UCSD-AML1 (cell line): ENCODE data around the gene TMEM132D.

Experiments
- DNase-seq: peaks from one replicate; lab custom pipeline; 2025; ENCODE audit not compliant: unreplicated experiment; lab: John Stamatoyannopoulos, UW

The TMEM132D gene

GRCh38 chr12:129750421-129750820 lies 153.4 kb downstream of the TMEM132D start:
- DNase-seq: no peak

- DNase-seq: no peak
Observed at GRCh38 chr12:129746318-129746717, 157.5 kb downstream of the TMEM132D start.

- no peak for DNase-seq
Observed at GRCh38 chr12:129729170-129729569, 174.7 kb downstream of the TMEM132D start.

GRCh38 chr12:129727100-129727499 lies 176.7 kb downstream of the TMEM132D start:
- DNase-seq: no peak

GRCh38 chr12:129723260-129723659 lies 180.6 kb downstream of the TMEM132D start:
- no peak for DNase-seq

DNA sequence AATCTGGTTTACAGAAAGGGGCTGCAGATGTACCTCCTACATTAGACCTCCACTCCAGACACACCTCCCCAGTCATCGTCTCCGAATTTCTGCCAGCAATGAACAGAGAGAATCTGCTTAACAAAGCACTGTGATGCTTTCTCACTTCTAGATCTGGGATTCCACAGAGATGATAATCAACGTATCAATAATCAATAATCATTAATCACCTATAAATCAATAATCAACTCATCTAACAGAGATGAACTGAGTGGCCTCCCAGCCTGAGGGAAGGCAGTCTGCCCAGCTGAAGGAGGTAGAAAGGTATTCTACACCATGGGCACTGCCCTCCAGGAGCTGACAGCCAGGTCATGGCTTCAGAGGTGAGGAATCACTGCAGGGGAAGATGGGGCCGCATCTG lies 183.2 kb downstream of the TMEM132D start:
- DNase-seq: no peak

DNA sequence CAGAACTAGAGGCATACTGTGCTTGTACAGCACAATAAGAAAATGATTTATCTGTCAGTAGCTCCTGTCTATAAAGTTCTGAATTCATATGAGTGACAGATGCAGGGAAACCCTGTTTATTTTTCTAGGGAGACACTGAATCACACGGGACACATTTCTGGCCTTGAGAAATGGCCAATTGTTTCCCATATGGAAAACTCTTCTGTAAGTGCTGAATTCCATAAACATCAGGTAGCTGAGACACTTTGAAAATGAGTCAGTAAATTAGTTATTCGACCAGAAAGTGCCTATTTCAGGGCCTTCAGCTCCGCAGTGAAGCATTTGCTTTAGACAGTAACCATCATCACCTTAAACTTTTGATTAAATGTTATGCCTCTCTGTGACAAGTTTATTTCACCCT lies 184.4 kb downstream of the TMEM132D start:
- DNase-seq: no peak

DNA sequence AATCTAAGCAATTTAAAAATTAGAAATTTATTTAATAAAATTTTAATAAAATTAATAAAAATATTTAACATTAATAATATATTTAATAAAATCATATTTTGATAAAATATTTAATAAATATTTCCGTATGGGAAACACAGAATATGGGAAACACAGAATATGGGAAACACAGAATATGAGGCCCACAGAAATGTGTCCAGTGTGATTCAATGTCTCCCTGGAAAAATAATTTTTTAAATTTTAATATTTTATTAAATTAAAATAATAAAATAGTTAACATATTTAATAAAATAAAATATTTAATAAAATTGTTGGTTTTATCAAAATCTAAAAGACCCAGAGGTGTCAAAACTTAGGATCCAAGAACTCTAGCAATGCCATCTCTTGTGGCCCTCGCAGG lies 186.4 kb downstream of the TMEM132D start:
- no peak for DNase-seq

GRCh38 chr12:129716825-129717224 lies 187.0 kb downstream of the TMEM132D start:
- DNase-seq: no peak

GRCh38 chr12:129706716-129707115 lies 197.1 kb downstream of the TMEM132D start:
- no peak for DNase-seq

GRCh38 chr12:129704232-129704830 lies 199.5 kb downstream of the TMEM132D start:
- DNase-seq: no peak

DNA sequence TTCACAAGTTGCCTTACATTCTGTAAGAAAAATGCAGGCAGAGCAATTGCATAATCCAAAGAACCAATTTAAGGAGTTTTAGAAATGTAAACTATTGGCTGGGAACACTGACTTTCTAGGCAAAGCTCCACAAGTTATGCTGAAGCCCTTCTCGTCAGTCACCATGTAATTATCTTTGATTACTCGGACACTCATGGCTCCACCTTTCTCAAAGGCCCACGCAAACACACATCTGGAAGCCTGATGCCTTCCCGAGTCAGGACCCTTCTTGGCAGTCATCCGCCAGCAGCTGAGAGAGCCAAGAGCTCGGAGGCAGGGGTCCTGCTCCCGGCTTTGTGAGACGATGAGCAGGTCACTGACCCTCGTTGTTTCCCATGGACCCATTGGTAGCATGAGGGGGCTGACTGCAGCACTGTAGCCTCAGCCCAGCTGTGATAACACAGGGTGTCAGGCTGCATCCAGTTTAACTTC lies 202.2 kb downstream of the TMEM132D start:
- DNase-seq: no peak

DNA sequence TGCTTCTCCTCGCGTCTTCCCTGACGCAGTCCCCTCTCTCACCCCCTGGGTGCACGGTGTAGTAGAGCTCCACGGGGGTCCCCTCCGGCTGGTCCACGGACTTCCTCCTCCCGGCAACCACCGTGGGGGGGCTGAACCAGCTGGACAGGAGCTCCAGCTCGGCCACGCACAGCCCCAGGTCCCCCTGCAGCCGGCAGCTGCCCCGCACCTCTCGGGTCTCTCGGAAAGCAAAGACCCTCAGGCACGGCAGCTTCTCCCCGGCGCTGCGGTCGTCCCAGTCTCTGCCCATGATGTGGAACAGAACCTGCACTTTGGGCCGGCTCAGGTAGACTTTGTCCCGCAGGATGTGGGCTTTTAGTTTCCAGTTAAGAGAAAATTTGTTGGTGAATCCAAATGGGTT lies 203.8 kb downstream of the TMEM132D start:
- DNase-seq: no peak

DNA sequence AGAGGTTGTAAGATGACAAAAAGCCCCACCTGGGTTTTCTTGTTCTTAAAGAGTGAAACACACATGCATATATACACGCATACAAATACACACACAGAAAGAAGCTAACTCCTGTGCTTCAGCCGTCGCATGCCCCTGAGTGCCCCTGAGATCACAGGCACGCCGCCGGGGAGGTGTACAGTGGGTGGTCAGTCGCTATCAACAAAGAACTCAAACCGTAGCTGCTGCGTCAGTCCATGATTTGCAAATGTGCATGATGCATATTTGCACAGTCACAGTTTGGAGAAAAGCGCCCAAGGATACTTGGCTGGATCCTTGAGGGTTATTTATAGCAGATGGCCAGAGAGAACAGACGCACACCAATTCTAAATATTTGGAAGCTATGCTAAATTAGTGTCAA lies 206.9 kb downstream of the TMEM132D start:
- DNase-seq: no peak

DNA sequence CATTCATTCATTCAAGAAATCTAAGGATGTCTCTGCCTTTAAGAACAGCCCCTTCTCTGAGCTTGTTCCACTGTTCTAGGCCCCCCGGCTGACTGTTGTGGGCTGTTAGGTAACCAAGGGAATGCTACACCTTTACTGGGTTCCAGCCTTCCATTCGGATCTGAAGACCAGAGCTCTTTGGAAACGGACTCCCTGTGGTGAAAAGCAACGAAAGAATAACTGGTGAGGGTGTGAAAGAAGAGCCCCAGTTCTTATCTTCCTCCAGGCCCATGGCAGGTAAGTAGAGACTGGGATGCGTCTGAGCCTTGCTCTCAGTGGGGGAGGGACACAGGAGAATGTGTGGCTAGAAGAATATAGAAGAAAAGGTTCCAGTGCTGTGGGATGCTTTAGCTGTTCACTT lies 207.4 kb downstream of the TMEM132D start:
- no peak for DNase-seq

DNA sequence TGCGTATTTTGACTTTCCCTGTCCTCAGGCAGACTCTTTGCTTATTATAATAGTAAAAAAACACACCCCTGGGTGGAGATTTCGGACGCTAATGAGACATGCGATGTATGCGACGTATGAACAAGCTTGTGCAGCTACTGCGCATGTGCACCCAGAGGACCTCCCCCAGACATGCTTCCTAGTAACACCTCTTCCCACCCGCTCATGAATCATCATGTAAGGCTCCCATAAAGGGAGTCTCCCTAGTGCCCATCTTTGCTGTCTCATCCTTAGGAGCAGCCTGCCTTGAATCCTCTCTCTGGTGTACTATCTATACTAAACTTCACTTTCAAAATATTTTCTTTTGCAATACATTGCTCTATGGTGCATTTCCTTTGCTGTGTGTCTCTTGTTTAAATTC lies 210.1 kb downstream of the TMEM132D start:
- DNase-seq: no peak

DNA sequence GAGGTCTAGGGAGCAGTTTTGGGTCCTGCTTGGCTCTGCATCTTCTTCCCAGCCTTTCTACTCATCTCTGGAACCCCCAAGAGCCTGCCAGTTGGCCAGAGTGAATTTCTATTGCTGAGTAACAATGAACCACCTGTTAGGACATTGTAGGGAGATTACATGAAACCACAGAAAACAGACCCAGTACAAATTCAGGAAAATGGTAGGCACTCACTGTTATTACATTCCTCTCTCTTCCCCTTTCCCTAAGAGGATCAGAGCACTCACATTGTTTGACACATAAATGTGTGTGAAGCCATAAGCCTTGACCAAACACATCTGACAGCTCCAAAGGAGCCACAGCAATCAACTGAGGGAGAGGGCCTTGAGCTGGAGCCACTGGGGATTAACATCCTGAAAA lies 216.1 kb downstream of the TMEM132D start:
- DNase-seq: no peak

- no peak for DNase-seq
Observed at GRCh38 chr12:129681830-129682229, 222.0 kb downstream of the TMEM132D start.

GRCh38 chr12:129681151-129681550 lies 222.7 kb downstream of the TMEM132D start:
- no peak for DNase-seq

GRCh38 chr12:129676411-129676810 lies 227.4 kb downstream of the TMEM132D start:
- DNase-seq: no peak

GRCh38 chr12:129675947-129676346 lies 227.9 kb downstream of the TMEM132D start:
- DNase-seq: no peak

DNA sequence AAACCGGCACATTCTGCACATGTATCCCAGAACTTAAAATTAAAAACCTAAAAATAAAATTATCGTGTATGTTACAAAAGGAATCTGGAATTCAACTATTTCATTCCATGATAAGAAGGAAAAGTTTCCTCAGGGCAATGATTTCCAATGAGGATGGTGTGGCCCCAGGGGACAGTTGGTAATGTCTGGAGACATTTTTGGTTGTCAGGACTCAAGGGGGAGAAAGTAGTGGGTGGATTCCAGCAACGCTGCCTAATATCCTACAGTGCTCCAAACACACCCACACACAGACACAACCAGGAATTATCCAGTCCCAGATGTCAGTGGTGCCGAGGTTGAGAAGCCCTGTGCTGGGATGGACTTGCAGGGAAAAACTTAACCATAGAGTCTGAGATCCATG lies 228.3 kb downstream of the TMEM132D start:
- no peak for DNase-seq

DNA sequence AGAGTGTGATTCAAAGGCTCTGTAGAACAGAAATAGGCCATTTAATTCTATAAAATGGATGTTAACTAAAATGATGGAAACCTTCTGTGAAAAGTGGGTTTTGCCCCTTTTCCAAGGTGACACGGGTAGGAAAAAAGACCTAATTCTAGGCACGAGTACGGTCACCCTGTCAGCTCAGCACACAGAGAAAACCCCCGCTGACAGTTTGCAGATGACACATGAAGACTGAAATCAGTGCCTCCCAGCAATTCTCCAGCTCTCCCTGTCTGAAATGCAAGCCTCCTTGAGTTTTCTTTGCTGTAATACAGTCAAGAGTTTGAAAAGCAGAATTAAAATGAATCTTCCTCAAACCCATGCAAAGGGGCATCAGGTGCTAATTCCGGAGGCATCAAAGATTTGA lies 230.0 kb downstream of the TMEM132D start:
- no peak for DNase-seq
